Stimulated activated CD4-positive, alpha-beta T cell treated with anti-CD3 and anti-CD28 coated beads, TNF-alpha, amount 100 ng/mL, for 48 hours (primary cell): ENCODE measurements around the gene KLK14.

Experiments used
- DNase-seq, 3 donors: peaks; one replicate each; pipeline ENCODE4 v3.0.0-alpha.2; 2020; ENCODE audit warnings: low read depth in 3 of 3

Gene KLK14

DNA sequence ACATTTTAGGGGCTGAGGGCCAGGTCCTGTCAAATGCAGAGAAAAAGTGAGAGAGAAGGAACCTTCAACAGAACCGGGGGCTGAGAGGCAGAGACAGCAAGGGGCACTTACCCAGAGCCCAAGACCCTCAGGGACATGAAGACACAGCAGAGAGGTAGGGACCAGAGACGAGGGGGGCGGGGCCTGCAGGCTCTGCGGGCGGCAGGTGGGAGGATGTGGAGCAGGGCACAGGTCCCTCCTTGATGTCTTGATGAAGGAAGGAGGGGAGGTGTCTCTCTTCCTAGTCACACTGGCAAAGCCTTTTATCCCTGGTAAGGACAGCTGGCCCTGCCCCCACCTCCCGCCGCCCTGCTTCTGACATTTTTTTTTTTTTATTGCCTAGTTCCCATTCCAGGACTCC is at the start of gene KLK14:
Gene KLK14, minus strand, starts transcription at position 277 of the 400 bp plus-strand sequence. Its CDS starts 273 bp downstream, at position 4.
- DNase-seq = no peak

DNA sequence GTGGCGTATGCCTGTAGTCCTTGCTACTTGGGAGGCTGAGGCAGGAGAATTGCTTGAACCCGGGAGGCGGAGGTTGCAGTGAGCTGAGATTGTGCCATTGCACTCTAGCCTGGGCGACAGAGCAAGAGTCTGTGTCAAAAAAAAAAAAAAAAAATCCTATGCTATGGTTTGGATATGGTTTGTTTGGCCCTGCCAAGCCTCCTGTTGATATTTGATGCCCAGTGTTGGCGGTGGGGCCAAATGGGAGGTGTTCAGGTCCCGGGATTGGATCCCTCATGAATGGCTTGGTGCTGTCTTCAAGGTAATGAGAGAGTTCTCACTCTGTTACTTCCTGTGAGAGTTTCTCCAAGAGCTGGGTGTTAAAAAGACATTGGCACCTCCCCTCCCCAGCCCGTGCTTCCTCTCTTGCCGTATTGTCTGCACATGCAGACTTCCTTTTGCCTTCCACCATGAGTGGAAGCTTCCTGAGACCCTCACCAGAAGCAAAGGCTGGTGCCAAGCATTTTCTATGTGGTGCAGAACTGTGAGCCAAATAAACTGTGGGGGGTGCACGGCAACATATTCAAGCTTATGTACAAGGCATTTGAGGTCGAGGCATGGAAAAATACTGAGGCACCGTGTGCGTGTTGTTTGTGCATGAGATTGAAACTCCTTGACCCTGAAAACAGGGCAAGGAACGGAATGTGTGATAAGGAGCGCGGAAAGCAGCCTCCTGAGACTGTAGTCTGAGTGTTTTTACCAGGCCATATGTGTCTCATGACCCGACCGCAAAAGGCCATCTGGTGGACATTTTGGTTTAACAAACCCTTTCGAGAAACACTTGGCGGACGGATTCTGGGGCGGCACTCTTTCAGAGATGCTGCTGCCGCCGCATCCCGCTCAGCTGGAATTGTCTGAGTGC is 49.3 kb upstream of the KLK14 start:
- no peak for DNase-seq

GRCh38 chr19:51129716-51130115 is 47.0 kb upstream of the KLK14 start:
- no peak for DNase-seq

DNA sequence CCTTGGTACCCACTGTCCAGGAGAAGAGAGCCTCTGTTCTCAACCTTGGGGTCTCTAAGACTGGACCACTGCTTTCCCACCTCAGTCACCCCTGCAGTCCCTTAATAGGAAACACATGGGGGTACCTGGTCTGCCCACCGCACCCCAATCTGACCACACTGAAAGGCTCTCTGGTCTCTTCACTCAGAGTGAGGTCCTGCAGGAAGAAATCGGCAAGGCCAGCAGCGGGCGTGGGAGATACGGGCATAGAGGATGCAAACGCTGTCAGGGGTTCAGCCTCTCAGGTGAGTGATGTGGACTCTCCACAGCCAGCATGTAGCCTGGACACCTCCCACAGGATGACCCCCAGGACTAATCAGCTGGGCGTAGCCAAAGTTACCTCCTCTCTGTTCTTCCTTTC is 45.5 kb upstream of the KLK14 start:
- no peak for DNase-seq

GRCh38 chr19:51127755-51128154 is 45.1 kb upstream of the KLK14 start:
- DNase-seq = no peak

- DNase-seq = no peak
Measured at GRCh38 chr19:51127032-51127431, 44.3 kb upstream of the KLK14 start.

DNA sequence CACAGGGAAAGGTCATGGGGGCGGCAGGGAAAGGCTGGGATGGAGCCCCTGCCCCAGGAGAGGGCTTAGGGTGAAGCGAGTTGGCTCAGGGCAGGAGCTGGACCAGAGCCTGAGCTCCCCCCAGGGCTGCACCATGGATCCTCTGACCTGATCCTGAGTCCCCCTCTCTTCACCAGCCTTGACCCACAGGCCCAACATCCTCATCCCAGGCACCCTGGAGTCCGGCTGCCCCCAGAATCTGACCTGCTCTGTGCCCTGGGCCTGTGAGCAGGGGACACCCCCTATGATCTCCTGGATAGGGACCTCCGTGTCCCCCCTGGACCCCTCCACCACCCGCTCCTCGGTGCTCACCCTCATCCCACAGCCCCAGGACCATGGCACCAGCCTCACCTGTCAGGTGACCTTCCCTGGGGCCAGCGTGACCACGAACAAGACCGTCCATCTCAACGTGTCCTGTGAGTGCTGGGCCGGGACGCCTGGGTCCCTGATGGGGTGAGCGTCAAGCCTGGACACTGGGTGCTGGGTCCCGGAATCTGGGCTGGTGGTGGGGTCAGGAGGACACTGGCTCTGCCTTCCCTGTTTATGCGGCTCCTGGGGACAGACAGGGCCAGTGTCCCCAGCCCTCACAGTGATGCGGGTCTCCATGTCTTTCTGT is 42.9 kb upstream of the KLK14 start:
- no peak for DNase-seq

DNA sequence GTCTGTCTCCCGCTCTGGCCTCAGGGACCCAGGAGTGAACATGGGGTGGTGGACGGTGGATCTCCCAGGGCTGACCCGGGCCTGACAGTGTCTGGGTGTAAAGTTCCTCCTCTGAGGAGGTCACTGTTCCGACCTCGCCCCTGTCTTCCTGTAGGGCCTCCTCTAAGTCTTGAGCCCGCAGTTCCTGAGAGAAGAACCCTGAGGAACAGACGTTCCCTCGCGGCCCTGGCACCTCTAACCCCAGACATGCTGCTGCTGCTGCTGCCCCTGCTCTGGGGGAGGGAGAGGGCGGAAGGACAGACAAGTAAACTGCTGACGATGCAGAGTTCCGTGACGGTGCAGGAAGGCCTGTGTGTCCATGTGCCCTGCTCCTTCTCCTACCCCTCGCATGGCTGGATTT is 42.0 kb upstream of the KLK14 start, which contains the start of gene SIGLEC9:
Gene SIGLEC9, plus strand, starts transcription at position 178 of the 400 bp plus-strand sequence. Its CDS starts 69 bp downstream, at position 247.
- no peak for DNase-seq

DNA sequence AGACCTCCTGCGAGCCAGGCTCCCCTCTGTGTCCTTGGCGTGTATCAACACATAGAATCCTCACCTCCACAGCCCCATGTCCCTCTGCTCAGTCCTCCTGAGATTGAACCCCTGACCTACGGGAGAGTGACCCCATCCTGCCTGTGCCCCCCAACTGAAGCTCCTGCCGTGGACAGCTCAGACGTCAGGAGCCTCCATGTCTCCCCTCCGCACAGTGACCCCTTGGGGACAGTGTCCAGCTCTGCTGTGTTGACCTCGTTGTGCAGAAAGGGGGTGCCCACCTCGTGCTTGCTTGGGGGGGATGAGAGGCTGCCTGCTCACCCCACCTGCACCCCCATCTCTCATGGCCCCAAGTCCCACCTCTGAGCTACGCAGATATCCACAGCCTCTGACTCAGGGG is 41.5 kb upstream of the KLK14 start:
- DNase-seq = no peak

- DNase-seq = no peak
Measured at GRCh38 chr19:51123802-51124201, 41.1 kb upstream of the KLK14 start.

- DNase-seq = no peak
Measured at GRCh38 chr19:51123381-51123800, 40.7 kb upstream of the KLK14 start.

GRCh38 chr19:51122112-51122981 is 39.7 kb upstream of the KLK14 start:
- DNase-seq = no peak

- DNase-seq = no peak
Measured at GRCh38 chr19:51121257-51121656, 38.6 kb upstream of the KLK14 start.

DNA sequence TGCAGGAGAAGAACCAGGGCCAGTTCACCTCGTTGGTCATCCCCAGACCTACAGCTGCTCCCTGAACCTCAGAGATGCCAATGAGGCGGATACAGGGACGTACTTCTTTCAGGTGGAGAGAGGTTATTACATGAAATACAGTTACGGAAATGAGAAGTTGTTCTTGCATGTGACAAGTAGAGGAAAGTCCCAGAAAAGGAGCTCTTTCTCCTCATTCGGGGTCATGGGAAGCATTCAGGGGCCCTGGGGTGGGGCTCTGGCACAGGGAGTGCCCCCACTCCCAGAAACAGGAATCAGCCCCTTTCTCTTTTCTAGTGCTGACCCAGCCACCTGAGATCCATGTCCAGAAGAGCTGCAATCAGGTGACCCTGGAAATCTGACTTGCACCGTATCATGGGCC is 37.5 kb upstream of the KLK14 start:
- no peak for DNase-seq

- DNase-seq = no peak
Measured at GRCh38 chr19:51119611-51120010, 36.9 kb upstream of the KLK14 start.

GRCh38 chr19:51119101-51119500 is 36.4 kb upstream of the KLK14 start:
- DNase-seq = no peak

- no peak for DNase-seq
Measured at GRCh38 chr19:51116736-51117286, 34.1 kb upstream of the KLK14 start.

GRCh38 chr19:51114087-51114729 is 31.5 kb upstream of the KLK14 start:
- DNase-seq = no peak

- DNase-seq = no peak
Measured at GRCh38 chr19:51111606-51112005, 28.9 kb upstream of the KLK14 start.

- DNase-seq = no peak
Measured at GRCh38 chr19:51110666-51110971, 27.9 kb upstream of the KLK14 start.

DNA sequence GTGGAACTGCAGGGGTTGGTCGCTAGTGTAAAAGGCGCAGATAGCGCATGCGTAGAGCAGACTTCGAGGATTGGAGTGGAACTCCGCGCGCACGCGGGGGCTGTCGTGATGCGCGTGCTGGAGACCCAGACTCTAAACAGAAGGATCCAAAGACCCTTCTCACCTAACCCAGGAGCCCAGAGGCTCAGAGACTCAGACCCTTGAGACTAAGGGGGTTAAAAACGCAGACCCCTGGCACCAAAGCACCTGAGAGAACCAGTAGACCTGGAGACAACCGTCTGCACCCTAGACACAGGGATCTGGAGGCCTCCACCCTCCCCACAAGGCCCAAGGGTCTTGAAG is 26.1 kb upstream of the KLK14 start:
- no peak for DNase-seq
